Umbilical cord (tissue), 2 donors: ENCODE results near the gene POLR3H. TPM values are rescaled to one million over a fixed set of nuclear protein-coding genes. Genes with fewer than 3 reads are reported as not detected.
A peak's percentile ranks its signal among the peaks of the same experiment; 100 is the strongest.

Experiments used
- DNase-seq: peaks from one replicate; pipeline ENCODE4 v3.0.0-alpha.2; 2015; ENCODE audit warnings: low spot score
- total RNA-seq: library from RNA; depleted of rRNA; stranded (reverse); fragments of >200 nt; gene quantifications from one replicate; pipeline ENCODE4 v1.2.3, GENCODE V29; 2014; ENCODE audit warnings: low replicate concordance; ENCODE audit not compliant: insufficient read depth

Gene POLR3H
- total RNA-seq, 1 donor from 2014 or later, result 4.6 TPM

DNA sequence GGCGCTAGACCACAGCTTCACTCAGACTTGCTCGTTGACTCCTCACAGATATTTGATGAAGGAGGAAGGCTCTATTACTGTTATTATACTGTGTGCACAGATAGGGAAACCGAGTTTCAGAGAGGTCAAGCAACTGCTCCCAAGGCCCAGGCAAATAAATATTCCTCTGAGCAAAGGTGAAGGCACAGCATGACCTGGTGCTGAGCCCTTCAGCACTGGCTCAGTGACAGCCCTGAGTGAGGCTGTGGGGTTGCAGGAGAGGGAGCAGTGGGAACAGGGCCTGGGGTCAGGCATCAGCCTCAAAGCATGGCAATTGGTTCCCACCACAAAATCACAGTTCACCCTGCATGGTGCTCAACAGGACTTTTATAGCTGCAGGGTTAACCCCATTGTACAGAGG lies 7.1 kb downstream of the POLR3H start:
- DNase-seq, result no peak

DNA sequence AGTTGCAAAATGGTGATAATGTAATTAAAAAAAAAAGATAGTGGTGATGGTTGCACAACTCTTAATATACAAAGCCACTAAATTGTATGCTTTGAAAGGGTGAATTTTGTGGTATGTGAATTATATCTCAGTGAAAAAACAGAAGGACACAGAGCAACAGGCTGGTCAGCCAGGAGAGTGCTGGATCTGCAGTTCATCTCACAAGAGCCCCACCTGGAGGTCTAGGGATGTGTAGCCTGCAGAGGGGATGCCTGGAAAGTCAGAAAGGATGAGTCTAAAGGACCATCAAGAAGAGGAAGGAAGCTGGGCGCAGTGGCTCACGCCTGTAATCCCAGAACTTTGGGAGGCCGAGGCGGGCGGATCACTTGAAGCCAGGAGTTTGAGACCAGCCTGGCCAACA lies 9.0 kb downstream of the POLR3H start:
- DNase-seq, result no peak

DNA sequence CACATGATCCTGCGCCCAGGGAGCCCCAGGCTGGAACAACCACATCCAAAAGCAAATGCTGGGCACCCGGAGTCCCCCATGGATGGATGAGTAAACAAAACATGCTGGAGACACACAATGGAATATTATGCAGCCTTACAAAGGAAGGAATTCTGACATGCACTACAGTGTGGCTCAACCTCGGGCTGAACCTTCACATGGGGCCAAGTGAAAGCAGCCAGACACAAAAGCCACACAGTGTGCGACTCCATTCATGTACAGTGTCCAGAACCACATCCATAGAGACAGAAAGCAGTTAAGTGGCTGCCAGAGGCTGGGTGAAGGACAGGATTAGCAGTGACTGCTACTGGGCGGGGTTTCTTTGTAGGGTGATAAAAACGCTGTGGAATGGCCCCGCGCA lies 10.1 kb downstream of the POLR3H start:
- DNase-seq, result no peak

DNA sequence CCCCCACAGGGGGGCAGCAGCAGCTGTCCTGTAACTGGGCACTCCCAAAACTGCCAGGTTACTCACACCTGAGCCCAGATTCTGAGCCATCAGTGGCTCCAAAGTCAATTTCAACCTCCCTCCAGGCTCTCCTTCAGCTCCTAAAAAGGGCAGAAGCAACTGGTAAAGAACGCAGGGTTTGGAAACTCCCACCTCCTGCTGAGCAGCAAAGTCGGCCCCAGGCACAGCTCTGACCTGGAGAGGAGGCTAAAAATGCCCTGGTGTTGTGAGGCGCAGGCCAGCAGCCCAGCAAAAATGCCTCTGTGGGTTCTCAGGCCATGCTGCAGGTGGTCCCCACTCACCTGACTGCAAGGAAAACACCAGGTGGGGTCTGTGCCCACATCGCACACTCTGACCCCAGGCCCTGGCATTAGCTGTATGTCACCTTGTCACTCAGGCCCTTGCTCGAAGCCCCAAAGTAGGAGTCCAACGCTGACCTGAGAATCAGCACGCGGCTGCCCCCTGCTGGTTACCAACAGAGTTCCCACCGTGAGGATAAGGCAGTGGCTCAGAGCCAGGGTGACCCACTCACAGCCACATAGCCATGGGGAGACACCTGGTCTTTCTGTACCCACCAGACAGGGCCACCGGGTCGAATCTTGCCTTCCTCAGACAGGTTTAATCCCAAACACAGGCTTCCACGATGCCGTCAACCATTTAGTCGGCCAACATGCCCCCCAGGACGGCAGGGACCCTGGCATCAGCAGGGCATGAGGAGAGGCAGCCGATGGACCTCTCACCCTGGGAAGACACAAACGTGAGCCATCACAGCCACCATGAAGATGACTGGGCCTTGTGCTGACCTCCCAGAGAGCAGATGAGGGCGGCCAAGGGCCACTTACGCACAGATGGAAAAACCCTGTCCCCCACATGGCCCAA lies 11.1 kb downstream of the POLR3H start:
- DNase-seq, result peak; percentile 26

DNA sequence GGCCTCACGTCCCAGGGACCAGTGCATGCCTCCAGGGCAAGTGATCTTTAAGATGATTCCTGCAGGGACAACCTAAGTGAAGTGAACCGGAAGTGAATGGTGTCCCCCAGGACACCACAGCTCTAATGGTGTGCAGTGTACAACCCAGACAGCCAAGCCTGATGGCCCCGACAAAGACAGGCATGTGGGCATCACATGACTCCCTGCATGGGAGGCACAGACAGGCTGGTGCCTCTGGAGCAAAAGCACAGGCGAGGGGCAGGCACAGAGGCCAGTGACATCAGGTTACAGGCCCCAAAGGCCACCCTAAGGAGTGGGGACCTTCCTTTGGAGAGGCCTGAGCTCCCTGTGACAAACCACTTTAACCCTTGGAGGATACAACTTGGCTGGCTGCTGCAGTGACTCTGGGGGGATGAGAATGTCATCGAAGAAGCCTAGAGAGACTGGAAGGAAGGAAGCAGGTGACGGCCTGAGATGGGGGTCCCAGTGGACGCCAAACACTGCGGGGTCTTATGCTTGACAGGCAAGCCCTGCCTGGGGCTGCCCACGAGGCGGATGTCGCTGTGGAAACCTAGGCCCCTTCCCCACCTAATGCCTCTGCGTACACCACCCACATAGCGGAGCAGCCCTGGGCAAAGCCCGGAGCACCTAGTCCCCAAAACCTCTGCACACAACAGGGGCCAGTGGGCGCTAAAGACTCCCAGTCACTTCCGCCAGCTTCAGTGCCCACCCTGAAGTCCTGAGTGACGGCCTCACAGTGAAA lies 12.4 kb downstream of the POLR3H start:
- DNase-seq, result no peak

DNA sequence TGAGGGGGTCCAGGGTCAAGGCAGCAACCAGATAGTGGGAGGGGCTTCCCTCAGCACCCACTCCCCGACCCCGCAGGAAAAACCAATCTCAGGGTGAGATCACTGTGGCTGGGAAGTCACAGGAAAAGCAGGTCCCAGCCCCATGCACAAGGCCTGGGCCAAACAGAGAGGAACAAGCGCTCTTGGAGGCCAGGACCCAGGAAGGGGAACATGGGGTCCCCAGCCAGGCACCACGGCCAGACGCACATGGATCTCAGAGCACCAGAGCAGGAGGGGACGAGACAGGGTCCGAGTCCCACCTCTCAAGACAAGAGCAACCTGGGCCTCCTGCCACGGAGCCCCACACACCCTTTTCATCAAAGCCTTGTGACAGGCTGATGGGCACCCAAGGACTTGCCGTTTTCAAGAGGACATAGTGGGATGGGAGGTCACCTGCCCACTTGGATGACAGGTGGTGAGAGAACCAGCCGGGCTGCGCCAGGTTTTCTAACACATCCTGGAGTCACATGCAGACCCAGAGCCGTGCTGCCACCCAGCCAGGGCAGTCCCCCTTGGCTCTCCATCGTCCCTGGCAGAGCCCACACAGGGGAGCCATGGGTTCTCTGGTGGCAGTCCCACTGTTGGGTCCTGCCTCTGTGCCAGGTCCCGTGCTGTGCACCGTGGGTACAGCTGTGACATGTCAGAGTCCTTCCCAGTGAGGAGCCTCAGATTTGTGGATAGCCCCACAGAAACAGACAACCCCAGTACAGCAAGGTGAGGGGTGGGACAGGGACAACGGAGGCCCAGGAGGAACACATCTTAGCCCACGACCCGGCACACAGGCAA lies 13.2 kb downstream of the POLR3H start:
- DNase-seq, result no peak

DNA sequence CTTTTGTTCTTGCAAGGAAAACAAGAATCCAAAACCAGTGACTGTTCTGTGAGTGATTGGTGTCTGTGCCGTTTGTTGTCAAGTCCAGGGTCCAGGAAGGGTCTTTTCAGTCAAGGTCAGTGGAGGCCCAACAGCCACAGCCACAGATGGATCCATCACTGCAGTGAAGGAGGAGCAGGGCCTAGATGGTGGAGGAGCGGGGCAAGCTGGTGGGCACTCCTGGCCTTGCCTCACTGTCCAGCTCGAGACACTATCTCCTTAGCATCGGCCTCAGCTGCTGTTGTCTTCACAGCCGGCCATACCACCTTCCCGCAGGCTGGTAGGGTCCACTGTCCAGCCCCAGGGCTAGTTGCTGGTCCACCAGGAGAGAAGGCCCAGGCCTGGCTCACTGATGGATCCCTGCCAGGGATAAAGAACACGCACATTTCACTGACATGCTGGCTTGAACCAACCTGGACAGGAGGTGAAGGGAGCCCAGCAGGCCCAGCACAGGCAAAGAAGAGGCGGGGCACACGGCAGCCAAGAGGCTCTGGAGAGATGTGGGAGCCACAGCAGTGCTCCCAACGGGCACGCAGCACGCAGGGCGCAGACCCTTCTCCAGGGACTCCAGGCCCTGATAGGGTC lies 15.2 kb downstream of the POLR3H start:
- no peak for DNase-seq

DNA sequence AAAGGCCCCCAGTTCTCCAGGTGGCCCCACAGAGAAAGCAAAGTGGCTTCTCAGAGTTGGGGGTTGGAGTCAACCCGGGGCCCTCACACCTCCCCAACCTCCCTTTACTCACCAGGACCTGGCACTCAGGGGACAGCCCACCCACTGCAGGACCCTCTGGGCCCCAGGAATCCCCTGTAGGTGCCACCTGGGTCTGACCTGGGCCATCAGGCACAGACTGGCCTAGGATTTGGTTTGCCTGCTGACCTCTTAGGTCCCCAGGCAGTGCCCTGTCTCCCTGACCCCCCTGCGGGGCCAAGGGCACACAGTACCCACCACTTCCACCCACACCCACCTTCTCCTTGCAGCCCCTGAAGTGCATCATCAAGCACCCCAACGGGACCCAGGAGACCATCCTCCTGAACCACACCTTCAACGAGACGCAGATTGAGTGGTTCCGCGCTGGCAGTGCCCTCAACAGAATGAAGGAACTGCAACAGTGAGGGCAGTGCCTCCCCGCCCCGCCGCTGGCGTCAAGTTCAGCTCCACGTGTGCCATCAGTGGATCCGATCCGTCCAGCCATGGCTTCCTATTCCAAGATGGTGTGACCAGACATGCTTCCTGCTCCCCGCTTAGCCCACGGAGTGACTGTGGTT lies 16.0 kb downstream of the POLR3H start:
- no peak for DNase-seq

DNA sequence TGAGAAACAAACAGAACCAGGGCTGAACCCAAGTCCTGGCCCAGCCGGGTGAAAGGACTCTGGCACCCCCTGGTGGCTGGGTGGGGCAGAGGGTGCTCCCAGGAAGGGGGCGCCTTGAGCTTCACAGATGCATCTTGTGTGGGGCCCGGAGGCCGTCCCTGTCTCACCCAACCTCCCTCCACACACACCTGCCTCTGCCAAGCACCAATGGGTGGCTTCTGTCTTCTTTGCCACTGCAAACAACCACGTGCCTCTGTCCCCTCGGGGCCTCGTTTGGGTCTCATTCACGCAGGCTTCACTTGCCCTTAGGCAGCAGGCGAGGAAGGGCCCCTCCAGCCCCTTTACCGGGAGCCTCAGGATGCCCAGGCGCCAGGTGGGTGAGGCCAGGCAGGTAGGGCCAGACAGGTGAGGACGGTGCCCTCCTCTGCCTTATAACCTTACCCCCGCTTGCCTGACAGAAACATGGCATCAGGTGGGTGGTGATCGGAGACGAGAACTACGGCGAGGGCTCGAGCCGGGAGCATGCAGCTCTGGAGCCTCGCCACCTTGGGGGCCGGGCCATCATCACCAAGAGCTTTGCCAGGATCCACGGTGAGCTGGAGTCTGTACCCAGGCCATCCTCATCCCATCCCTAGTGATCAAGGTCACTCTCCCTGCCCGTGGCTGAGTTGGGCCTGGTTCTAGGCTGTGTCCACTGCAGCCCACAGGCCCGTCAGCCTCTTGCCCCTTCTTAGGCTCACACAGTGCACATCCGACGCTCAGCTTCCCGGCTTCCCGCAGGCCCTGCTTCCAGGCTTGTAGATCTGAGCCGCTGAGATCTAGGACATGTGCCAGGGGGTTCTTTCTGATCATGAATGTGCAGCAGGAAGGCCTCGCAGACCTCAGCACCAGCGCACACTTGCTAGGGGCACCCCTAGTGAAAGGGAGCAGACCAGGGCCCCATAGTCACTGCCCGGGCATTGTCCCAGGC lies 17.2 kb downstream of the POLR3H start:
- no peak for DNase-seq

DNA sequence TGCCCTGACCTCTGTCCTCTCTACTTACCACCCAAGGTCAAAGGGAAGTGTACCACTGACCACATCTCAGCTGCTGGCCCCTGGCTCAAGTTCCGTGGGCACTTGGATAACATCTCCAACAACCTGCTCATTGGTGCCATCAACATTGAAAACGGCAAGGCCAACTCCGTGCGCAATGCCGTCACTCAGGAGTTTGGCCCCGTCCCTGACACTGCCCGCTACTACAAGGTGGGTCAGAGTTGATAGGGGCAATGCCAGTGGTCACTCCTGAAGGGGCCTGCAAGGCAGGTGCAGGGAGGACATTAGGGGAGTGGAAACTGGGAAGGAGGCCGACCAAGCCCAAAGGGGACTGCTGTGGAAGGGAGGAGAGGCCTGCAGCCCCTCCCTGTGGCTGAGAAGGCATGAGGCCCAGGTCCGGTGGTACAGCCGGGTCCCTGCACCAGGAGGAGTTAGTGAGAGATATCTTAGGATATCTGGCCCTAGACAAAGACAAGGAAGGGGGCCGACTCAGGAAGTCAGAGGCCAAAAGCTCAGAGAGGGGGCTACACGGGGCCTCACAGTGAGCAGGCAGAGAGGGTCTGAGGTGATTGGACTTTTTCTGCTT lies 17.9 kb downstream of the POLR3H start:
- no peak for DNase-seq

DNA sequence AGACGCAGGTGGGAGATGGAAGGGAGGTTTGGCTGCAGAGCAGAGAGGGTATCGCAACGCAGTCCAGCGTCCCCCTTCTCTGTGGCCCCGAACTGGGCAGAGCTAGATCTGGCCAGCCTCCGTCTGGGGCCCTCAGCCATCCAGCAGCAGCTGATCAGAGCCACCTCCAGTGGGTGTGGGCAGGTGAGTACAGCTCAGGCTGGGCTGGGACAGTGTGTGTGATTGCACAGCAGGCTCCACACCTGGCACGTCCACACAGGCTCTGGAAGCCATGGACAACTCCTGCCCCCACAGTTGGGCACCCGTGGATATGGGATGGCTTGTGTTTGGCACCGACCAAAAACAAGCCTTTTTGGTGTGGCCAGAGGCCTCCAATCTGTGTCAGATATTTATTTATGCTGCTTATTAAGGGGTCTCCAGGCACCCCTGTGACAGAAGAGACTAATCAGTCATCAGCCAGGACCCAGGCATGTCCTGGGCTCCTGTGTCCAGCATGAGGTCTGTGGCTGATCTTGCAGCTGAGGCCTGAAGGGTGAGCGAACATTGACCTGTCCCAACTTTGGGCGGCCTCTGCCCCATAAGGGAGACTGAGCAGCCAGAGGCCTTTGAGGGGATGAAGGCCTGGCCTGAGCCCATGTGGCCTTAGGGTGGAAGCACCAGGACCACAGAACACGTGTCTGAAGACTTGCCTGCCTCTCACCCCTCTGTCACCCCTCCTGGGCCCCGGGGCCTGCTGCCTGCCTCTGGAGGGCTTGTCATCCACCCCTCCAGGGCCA lies 18.6 kb downstream of the POLR3H start:
- no peak for DNase-seq

DNA sequence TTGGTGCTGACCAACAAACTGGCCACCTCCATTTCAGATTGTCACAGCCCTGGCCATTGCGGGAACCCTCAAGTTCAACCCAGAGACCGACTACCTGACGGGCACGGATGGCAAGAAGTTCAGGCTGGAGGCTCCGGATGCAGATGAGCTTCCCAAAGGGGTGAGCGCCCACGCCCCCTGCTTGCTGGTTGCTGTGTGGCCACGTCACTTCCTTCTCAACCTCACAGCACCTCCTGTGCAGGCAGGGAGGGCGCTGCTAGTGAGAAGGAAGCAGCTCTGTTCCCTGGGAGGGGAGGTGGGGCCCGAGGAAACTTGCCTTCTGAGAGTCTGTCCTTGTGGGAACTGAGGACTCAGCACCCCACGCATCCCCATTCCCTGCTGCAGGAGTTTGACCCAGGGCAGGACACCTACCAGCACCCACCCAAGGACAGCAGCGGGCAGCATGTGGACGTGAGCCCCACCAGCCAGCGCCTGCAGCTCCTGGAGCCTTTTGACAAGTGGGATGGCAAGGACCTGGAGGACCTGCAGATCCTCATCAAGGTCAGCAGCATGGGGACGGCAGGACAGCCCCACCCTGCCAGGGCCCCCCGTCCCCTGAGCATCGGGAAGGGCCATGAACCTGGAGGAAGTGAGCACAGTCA lies 19.3 kb downstream of the POLR3H start:
- DNase-seq, result no peak

DNA sequence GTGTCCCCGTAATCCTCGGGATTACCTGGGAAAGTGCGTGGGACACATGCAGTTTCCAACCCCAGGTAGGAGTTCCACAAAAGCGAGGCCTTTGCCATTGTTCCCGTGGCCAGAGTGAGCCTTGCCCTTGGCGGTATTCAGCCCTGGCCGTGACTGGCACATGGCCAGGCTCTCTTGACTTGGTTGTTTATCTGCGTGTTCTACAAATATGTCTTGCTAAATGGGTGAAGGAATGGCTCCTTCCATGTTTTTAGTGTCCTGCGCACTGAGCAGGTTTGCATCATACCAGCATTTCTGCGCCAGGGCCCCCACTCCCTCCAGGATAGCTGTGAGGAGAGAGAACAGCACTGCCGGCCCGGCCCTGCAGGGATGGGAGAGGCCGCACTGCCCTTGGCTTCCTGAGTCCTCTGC lies 20.0 kb downstream of the POLR3H start:
- no peak for DNase-seq

DNA sequence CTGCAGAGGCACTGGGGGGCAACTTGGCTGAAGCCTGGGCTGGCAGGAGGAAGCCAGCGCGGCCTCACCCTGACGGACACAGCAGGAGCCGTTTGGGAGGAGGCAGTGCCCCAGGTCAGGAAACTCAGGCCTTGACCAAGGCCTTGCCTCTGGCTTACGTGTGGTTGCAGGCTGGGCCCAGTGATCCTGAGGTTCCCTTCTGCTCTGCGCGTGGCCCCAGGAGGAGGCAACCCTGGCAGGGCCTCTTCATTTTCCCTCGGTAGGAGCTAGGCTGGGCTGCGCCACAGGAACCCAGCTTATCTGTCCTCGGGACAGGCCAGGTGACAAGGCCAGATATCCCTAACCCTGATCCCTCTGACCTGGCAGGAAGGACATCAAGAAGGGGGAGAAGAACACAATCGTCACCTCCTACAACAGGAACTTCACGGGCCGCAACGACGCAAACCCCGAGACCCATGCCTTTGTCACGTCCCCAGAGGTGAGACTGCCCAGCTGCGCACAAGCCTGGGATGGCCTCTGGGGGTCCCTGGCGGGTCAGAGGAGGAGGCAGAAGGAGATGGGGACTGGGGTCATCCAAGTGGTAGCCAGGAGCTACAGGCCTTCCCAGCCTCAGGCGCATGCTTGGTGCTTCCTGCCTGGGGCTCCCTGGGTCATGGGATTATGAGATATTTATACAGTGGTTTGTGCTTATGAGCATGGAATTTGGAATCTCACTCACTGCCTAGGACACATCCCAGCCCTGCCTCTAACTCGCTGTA lies 20.6 kb downstream of the POLR3H start:
- DNase-seq, result peak; percentile 43

DNA sequence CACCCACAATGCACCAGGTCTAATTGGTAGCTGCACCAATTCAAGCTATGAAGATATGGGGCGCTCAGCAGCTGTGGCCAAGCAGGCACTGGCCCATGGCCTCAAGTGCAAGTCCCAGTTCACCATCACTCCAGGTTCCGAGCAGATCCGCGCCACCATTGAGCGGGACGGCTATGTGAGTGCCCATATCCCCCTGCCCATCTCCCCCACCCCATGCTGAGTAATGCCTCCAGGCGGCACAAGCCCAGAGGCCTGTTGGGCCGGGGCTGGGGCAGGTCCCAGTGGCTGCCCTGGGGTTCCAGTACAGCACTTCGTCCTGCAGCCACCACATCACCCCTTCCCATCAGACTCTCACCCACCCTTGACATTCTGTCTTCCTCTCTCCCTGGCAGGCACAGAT lies 21.5 kb downstream of the POLR3H start:
- no peak for DNase-seq

DNA sequence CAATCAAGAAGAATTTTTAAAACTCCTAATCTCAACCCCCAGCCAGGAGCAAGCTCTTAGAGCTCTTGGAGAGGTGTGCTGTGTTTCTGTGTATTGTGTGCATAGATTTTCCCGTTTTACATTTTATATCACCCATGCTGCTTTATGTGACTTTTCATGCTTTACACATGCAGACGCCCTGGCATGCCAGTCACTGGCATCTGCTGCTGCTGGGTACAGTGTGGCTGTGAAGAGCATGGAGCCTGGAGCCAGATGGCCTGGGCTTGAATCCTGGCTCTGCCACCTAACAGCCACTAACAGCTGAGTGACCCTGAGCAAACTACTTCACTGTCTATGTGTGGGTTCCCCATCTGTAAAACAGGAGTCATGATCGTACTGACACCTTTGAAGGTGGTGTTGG lies 23.1 kb downstream of the POLR3H start:
- DNase-seq, result no peak

DNA sequence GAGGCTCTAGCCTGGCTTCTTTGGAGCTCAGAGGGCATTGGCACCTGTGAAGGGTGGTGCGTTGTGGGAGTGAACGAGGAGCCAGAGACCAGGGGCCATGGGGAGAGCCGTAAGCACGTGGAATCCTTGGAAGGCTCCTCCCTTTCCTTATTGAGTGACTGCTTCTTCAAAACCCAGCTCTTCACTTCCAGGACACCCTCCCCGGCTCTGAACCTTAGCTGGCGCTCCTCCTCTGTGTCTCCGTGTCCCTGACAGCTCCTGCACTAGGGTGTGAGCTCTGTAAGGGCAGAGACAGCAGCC lies 26.3 kb downstream of the POLR3H start:
- DNase-seq, result no peak
